HG03565 (cell line): ENCODE results near the gene FOXN3.

Experiments
- ATAC-seq: cut with Tn5 transposase; IDR thresholded peaks from one replicate; pipeline ENCODE4 v1.9.1; 2021; ENCODE audit warnings: mild to moderate bottlenecking, moderate library complexity; ENCODE audit not compliant: unreplicated experiment

Gene FOXN3

GRCh38 chr14:89340200-89341181, 76.5 kb downstream of the FOXN3 start:
- no peak for ATAC-seq

GRCh38 chr14:89339579-89339978, 77.5 kb downstream of the FOXN3 start:
- no peak for ATAC-seq

- no peak for ATAC-seq
These were observed 77.9 kb downstream of the FOXN3 start for GRCh38 chr14:89339158-89339557.

- ATAC-seq = no peak
These were observed 80.7 kb downstream of the FOXN3 start for GRCh38 chr14:89336338-89336737.

- no peak for ATAC-seq
These were observed 85.0 kb downstream of the FOXN3 start for GRCh38 chr14:89332031-89332430.

- peak; percentile 90 for ATAC-seq
These were observed 85.6 kb downstream of the FOXN3 start for GRCh38 chr14:89331398-89331797.

- ATAC-seq = no peak
These were observed 86.6 kb downstream of the FOXN3 start for GRCh38 chr14:89330236-89331002.

- ATAC-seq = no peak
These were observed 89.2 kb downstream of the FOXN3 start for GRCh38 chr14:89327771-89328212.

- no peak for ATAC-seq
These were observed 91.1 kb downstream of the FOXN3 start for GRCh38 chr14:89325959-89326358.

- peak; percentile 45 for ATAC-seq
These were observed 91.6 kb downstream of the FOXN3 start for GRCh38 chr14:89325299-89325883.

- ATAC-seq = peak; percentile 75
These were observed 92.3 kb downstream of the FOXN3 start for GRCh38 chr14:89324501-89325298.

GRCh38 chr14:89320381-89321000, 96.5 kb downstream of the FOXN3 start:
- no peak for ATAC-seq

GRCh38 chr14:89319687-89320086, 97.3 kb downstream of the FOXN3 start:
- no peak for ATAC-seq

- ATAC-seq = peak; percentile 88
These were observed 99.9 kb downstream of the FOXN3 start for GRCh38 chr14:89317051-89317691.

- ATAC-seq = no peak
These were observed 101.3 kb downstream of the FOXN3 start for GRCh38 chr14:89315493-89316470.

- ATAC-seq = no peak
These were observed 102.8 kb downstream of the FOXN3 start for GRCh38 chr14:89314274-89314673.

GRCh38 chr14:89312932-89313331, 104.1 kb downstream of the FOXN3 start:
- ATAC-seq = no peak

GRCh38 chr14:89310211-89310610, 106.8 kb downstream of the FOXN3 start:
- no peak for ATAC-seq
